Endodermal cell (in vitro differentiated cells): Measurements from ENCODE around the gene OR2Z1. TPM values are rescaled to one million over a fixed set of nuclear protein-coding genes. Genes with fewer than 3 reads are reported as not detected.

Experiments used
- DNase-seq: peaks from one replicate; pipeline ENCODE4 v3.0.0-alpha.2; 2017
- H3K27ac ChIP-seq: 2 replicates; pipeline ENCODE4 v1.5.1; 2013; ENCODE audit warnings: mild to moderate bottlenecking, low read depth, low read length, moderate library complexity
- H3K27me3 ChIP-seq: 2 replicates; pipeline ENCODE4 v1.6.1; 2013; ENCODE audit warnings: mild to moderate bottlenecking, low read length, moderate library complexity; ENCODE audit not compliant: insufficient read depth, control insufficient read depth, poor library complexity, severe bottlenecking
- H3K36me3 ChIP-seq: 2 replicates; pipeline ENCODE4 v1.7.0; 2013; ENCODE audit warnings: mild to moderate bottlenecking, low read length, moderate library complexity; ENCODE audit not compliant: control insufficient read depth, insufficient read depth
- H3K4me1 ChIP-seq: one replicate; pipeline ENCODE4 v1.7.0; 2013; ENCODE audit warnings: low read length; ENCODE audit not compliant: control insufficient read depth, insufficient read depth
- H3K4me3 ChIP-seq: 2 replicates; pipeline ENCODE4 v1.5.1; 2013; ENCODE audit warnings: mild to moderate bottlenecking, low read length, moderate library complexity
- H3K9ac ChIP-seq: 2 replicates; pipeline ENCODE4 v1.6.1; 2013; ENCODE audit warnings: mild to moderate bottlenecking, low read length, moderate library complexity; ENCODE audit not compliant: poor library complexity, severe bottlenecking; ENCODE audit errors: extremely low read depth
- H3K9me3 ChIP-seq: 2 replicates; pipeline ENCODE4 v1.6.1; 2013; ENCODE audit warnings: mild to moderate bottlenecking, low read length, moderate library complexity; ENCODE audit not compliant: control insufficient read depth
- H3K27ac Mint-ChIP-seq: 2 replicates; pipeline ENCODE4 v1.8.0; 2020; ENCODE audit warnings: mixed read lengths
- H3K27me3 Mint-ChIP-seq: 2 replicates; pipeline ENCODE4 v1.8.0; 2021; ENCODE audit warnings: mild to moderate bottlenecking, mixed read lengths; ENCODE audit not compliant: insufficient read depth
- H3K36me3 Mint-ChIP-seq: 2 replicates; pipeline ENCODE4 v1.8.0; 2020; ENCODE audit warnings: low read depth, mixed read lengths
- H3K4me1 Mint-ChIP-seq: 2 replicates; pipeline ENCODE4 v1.8.0; 2020; ENCODE audit warnings: mixed read lengths
- H3K4me3 Mint-ChIP-seq: 2 replicates; pipeline ENCODE4 v1.8.0; 2020; ENCODE audit warnings: mild to moderate bottlenecking, moderate library complexity, mixed read lengths
- H3K9me3 Mint-ChIP-seq: 2 replicates; pipeline ENCODE4 v1.8.0; 2020; ENCODE audit warnings: mild to moderate bottlenecking, mixed read lengths
- WGBS, 2 experiments: methylation state at CpG; one replicate each; pipeline versions ENCODE4 v1.1.5 to v1.1.7; 2013; ENCODE audit warnings: missing lambda C conversion rate in 2 of 2, mixed read lengths in 1 of 2; ENCODE audit not compliant: insufficient coverage in 1 of 2, insufficient read length in 1 of 2; 5-methylcytosine and 5-hydroxymethylcytosine counted together
- long read RNA-seq, 4 experiments: library from polyadenylated mRNA in 2 of 4; library from RNA in 1 of 4; library from capped mRNA in 1 of 4; stranded (forward) in 3 of 4; unstranded in 1 of 4; transcript quantifications; one replicate each; pipeline ENCODE4 v2.0.0, GENCODE V29; 2020 to 2021; ENCODE audit warnings: inconsistent platforms in 1 of 4
- polyA plus RNA-seq, 2 experiments: library from polyadenylated mRNA; stranded (reverse); fragments of 50-300 nt; gene quantifications; one replicate each; pipeline ENCODE4 v1.2.3, GENCODE V29; 2013
- total RNA-seq, 2 donors: library from RNA; stranded (reverse); fragmentation: NEBNext Ultra II Directional in 1 of 2; extraction: Animal tissue kit (Norgen Biotek cat#: 25700) in 1 of 2; gene quantifications; 2 replicates in 1 of 2; 3 replicates in 1 of 2; pipeline ENCODE4 v1.2.1, GENCODE V29; 2021
- TF ChIP-seq, protein P1 (sequence below): fragments of 200-600 bp; sonication (generic); conservative IDR thresholded peaks from 2 replicates; pipeline ENCODE4 v1.5.0; 2021; ENCODE audit warnings: antibody characterized with exemption, mild to moderate bottlenecking

Gene OR2Z1, protein sequence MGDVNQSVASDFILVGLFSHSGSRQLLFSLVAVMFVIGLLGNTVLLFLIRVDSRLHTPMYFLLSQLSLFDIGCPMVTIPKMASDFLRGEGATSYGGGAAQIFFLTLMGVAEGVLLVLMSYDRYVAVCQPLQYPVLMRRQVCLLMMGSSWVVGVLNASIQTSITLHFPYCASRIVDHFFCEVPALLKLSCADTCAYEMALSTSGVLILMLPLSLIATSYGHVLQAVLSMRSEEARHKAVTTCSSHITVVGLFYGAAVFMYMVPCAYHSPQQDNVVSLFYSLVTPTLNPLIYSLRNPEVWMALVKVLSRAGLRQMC
- total RNA-seq: not detected
- not detected for polyA plus RNA-seq (2013, experiment 1 of 2)
- not detected for polyA plus RNA-seq (2013, experiment 2 of 2)
- long read RNA-seq, experiment 1: 0 reads
- long read RNA-seq, experiment 2: 0 reads
- long read RNA-seq, experiment 3: 0 reads
- long read RNA-seq, experiment 4: 0 reads

DNA sequence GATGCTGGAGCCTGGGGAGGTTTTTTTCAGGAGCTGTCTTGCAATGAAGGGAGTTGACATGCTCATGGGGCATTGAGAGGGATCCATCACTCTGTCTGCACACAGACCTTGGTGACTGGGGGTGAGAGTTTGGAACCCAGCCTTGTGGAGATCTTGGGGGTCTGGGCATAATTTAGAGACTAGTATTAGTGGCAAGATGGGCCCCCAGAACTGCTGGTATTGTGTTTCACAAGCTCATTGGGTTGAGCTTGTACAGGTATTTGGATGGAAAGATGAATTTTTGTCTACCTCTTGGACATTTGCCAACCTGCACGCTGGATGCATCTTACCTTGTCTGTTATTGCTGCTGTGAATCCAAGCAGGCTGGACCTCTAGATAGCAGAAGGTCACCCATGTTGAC, at the start of gene OR2Z1:
OR2Z1 (plus strand) TSS at position 301 of the 400 bp plus-strand sequence. CDS start 9,395 bp downstream, outside the sequence.
- Histone ChIP-seq H3K27ac (no peak within 1 kb of the TSS), H3K9ac (no peak within 1 kb of the TSS), H3K4me1 (no peaks in the 10 kb centered on the region), H3K27me3 (no peaks in the 10 kb centered on the region), H3K36me3 (no peaks in the 10 kb centered on the region), H3K9me3 (peaks cover 48% of the 10 kb centered on the region), H3K4me3 (no peak within 1 kb of the TSS)
- H3K4me3 Mint-ChIP-seq: no peak within 1 kb of the TSS
- 73% methylated on average over 1 of the region's 1 CpG; no CpG with 5 or more reads in 1 of the 2 experiments for WGBS, 2 experiments
- no peak for DNase-seq
- peaks cover 82% of the 10 kb centered on the region for H3K9me3 Mint-ChIP-seq
- no peaks in the 10 kb centered on the region for H3K27me3 Mint-ChIP-seq
- H3K27ac Mint-ChIP-seq: no peak within 1 kb of the TSS
- H3K4me1 Mint-ChIP-seq: no peaks in the 10 kb centered on the region
- TF ChIP-seq, protein P1, sequence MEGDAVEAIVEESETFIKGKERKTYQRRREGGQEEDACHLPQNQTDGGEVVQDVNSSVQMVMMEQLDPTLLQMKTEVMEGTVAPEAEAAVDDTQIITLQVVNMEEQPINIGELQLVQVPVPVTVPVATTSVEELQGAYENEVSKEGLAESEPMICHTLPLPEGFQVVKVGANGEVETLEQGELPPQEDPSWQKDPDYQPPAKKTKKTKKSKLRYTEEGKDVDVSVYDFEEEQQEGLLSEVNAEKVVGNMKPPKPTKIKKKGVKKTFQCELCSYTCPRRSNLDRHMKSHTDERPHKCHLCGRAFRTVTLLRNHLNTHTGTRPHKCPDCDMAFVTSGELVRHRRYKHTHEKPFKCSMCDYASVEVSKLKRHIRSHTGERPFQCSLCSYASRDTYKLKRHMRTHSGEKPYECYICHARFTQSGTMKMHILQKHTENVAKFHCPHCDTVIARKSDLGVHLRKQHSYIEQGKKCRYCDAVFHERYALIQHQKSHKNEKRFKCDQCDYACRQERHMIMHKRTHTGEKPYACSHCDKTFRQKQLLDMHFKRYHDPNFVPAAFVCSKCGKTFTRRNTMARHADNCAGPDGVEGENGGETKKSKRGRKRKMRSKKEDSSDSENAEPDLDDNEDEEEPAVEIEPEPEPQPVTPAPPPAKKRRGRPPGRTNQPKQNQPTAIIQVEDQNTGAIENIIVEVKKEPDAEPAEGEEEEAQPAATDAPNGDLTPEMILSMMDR: no peak
- H3K36me3 Mint-ChIP-seq: no peaks in the 10 kb centered on the region

DNA sequence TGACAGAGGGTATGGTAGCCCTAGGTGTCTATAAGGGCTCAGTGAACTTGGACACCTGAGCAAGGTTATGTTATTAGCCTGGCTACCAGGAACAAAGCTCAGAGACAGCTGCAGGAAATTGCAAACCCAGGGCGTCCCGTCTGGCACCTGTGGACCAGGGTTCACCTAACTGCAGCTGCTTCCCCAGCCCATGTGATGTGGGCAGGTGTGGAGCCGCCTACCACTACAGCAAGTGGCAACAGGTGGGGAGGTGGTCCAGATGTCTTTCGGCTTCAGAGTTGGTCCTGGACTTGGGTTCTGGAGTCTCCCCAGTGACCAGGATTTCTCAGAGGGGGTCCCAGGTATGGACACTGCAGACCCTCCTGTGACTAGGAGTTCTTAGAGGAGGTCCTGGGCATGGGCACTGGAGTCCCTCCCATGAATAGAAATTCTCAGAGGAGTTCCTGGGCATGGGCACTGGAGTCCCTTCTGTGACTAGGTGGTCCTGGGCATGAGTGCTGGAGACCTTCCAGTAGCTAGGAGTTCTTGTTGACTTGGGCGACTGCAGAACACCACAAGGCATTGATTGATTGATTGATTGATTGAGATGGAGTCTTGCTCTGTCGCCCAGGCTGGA, 48.0 kb upstream of the OR2Z1 start:
- Mint-ChIP-seq H3K27me3 (peaks cover under 1% of the 10 kb centered on the region), H3K4me1 (no peaks in the 10 kb centered on the region), H3K27ac (no peak overlapping the region), H3K9me3 (peaks cover 17% of the 10 kb centered on the region), H3K4me3 (no peak overlapping the region), H3K36me3 (no peaks in the 10 kb centered on the region)
- H3K27me3 ChIP-seq: no peaks in the 10 kb centered on the region
- TF ChIP-seq, protein P1: no peak
- H3K9ac ChIP-seq: no peak overlapping the region
- no peak overlapping the region for H3K27ac ChIP-seq
- no peaks in the 10 kb centered on the region for H3K4me1 ChIP-seq
- WGBS, 2 experiments: 76 to 83% methylated on average over 4 to 6 of the region's 6 CpGs
- no peaks in the 10 kb centered on the region for H3K9me3 ChIP-seq
- DNase-seq: no peak
- H3K4me3 ChIP-seq: no peak overlapping the region
- no peaks in the 10 kb centered on the region for H3K36me3 ChIP-seq

DNA sequence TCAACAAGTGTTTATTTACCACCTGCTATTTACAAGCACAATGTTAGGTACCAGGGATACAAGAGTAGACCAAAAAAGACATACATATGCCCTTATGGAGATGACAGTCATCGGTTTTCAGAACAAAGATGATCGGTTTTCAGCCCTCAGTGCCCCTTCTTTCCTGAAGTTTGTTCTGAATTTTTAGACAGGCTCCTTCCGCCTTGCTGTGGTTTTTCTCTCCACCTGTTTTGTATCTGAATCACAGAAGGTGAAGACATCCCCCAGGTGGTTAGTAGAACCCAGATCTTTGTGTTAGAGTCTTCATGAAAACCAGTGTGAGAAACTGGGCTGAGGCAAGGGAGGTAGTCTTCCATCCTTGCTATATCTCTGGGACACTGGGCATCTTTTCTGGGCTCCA, 46.4 kb upstream of the OR2Z1 start:
- TF ChIP-seq, protein P1: no peak
- H3K27me3 Mint-ChIP-seq: peaks cover 2% of the 10 kb centered on the region
- peaks cover 20% of the 10 kb centered on the region for H3K9me3 Mint-ChIP-seq
- H3K9me3 ChIP-seq: no peaks in the 10 kb centered on the region
- H3K4me1 ChIP-seq: no peaks in the 10 kb centered on the region
- DNase-seq: no peak
- no peaks in the 10 kb centered on the region for H3K27me3 ChIP-seq
- WGBS, 2 experiments: 67 to 75% methylated on average over 2 to 3 of the region's 3 CpGs
- no peaks in the 10 kb centered on the region for H3K4me1 Mint-ChIP-seq
- H3K36me3 ChIP-seq: no peaks in the 10 kb centered on the region
- H3K27ac Mint-ChIP-seq: no peak overlapping the region
- no peaks in the 10 kb centered on the region for H3K36me3 Mint-ChIP-seq
- no peak overlapping the region for H3K9ac ChIP-seq
- no peak overlapping the region for H3K4me3 ChIP-seq
- no peak overlapping the region for H3K4me3 Mint-ChIP-seq
- no peak overlapping the region for H3K27ac ChIP-seq
